NCI-H526 (cell line): ENCODE results near the gene METTL25B.
A peak's percentile ranks its signal among the peaks of the same experiment; 100 is the strongest.

Source experiments
- DNase-seq, 2 experiments: peaks; one replicate each; lab custom pipeline; 2025; lab: John Stamatoyannopoulos, UW

The METTL25B gene

DNA sequence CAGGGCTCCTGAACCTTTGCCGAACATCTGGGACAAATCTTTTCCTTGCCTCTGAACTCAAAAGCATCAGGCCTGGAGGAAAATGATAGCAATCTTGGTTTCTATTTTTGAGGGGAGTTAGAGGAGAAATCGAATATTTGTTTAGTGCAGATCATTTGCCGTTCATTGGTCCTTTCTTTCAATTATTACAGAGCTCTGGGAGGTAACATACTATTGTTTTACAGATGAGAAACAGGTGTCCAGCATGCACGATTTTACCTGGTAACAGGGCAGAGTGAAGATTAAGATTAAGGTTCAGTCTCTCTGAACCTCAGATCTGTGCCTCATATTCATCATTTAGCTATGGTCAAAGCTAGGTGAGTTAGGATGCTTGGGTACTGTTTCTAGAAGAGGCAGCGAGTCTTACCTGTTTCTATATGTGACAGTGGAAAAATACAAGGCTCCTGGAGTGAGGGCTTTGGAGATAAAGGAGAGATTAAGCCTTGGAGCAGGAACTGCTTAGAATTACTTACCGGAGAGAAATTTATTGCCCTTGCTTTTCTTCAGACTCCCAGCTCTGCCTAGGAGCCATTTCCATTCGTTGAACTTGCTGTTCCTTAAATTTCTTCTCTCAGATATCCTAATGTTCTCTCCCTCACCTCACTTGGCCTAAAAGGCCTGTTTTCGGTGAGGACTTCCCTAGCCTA lies 40.5 kb downstream of the METTL25B start:
- DNase-seq, result no peak

- DNase-seq, result no peak
Measured at GRCh38 chr1:156772222-156772621, 44.0 kb downstream of the METTL25B start.

DNA sequence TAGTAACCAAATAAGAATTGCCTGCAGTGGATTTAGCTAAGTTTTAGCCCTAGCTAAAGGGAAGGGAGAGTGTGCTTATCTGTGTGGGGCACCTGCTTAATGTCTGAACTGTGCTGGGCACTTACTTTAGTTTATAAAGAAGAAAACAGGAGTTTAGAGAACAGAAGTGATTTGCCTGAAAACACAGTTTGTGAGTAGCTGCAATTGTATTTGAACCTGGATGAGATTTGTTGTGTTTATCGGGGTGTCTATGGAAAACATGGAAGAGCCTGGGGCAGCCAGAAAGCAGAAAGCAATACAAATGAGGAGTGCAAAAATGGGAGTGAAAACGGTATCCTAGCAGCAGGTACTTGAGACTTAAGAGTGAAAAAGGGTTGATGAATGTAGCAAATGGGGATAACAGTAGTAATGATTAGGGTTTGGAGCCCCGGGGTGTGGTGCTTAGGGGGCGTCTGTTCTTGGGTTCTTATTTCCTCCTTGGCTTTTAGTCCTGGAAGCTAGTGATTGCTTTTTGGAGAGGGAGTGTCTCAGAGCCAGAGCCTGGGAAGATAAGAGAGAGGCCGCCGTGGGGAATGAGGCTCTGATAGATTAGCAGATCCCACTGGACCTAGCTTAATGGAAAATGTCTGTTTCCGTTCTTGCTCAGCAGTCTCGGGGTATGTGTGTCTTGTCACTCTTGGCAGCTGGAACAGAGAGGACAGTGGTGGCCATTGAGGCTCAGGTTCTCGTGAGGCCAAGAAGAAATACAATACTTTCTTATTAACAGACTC lies 44.6 kb downstream of the METTL25B start:
- no peak for DNase-seq

DNA sequence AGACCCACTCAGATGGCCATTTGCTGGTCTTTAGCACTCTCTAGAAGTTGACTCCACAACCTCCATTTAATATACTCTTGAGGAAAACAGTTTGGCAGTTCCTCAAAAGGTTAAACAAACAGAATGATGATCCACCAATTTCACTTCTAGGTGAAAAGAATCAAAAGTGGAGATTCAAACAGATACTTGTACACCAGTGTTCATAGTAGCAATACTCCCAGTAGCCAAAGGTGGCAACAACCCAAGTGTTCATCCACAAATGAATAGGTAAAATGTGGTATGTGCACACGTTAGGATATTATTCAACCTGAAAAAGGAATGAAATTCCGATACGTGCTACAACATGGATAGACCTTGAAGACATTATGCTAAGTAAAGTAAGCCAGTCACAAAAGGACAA lies 45.3 kb downstream of the METTL25B start:
- peak in 1 of 2 experiments; percentile 19 for DNase-seq

GRCh38 chr1:156775799-156776198 lies 47.5 kb downstream of the METTL25B start:
- no peak for DNase-seq

DNA sequence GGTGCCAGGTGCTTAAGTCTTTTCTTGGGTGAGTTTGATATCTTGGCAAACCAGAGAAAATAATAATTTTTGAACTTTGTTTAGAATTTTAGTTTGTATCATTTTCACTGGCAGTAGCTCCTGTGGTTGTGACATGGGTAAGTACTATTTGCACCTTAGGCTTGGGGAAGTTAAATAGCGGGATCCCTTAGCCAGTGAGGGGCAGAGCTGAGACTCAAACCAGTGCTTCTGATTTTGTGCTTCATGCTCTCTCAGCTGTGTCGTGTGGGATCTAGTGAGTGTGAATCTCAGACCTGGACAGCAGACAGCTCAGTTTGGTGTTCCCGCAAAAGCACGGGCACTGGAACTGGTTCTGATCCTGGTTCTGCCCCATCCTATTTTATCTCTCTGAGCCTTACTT lies 48.7 kb downstream of the METTL25B start:
- no peak for DNase-seq

GRCh38 chr1:156777573-156777972 lies 49.3 kb downstream of the METTL25B start:
- DNase-seq, result no peak

DNA sequence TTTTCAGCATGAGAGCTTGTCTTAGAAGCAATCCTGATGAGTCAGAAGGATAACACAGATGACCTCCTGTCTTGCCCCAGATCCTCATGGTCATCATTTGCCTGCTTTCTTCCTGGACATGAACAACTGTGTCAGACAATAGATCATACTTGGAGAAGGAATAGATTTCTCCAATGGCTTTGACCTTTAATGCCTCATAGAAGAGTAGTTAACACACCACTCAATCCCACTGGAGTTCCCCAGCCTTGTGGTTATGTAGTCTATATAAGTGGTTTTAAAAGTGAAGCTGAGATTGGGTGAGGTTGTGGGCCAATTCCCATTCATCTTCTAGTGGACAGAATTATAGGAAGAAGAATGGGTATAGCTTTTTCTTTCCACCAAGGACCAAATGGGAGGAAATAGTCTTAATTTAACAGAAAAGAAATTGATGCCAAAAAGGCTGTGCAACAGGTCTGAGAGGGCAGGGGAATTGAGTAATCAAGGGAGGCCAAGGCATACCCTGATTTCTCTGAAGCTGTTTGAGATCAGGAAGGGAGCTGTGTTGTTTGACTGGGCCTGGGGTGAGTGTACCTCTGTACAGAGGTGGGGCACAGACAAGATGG lies 53.4 kb downstream of the METTL25B start:
- no peak for DNase-seq

DNA sequence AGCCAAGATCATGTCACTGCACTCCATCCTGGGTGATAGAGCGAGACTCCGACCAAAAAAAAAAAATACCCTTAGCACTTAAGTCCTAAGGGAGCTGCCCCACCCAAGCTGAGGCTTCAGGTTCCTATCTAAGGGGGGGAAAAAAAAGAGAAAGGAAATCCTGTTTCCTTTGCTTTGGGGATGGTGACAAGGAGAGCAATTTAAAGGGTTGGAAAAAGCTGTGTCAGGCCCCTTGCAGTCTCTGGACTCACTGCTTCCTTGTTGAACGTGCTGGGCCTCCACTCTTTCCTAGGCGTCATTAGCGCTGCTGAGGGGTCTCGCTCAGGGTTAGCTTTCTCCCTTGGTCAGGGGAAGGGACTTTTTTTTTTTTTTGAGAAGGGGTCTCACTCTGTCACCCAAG lies 57.2 kb downstream of the METTL25B start:
- DNase-seq, result no peak
